ENCODE results near the gene MBOAT1.

MBOAT1 gene

GRCh38 chr6:20234136-20234535, 21.9 kb upstream of the MBOAT1 start:
- no peak for DNase-seq (ENCODE audit: low spot score)

GRCh38 chr6:20233007-20233730, 20.9 kb upstream of the MBOAT1 start:
- DNase-seq (ENCODE audit: low spot score) = no peak

DNA sequence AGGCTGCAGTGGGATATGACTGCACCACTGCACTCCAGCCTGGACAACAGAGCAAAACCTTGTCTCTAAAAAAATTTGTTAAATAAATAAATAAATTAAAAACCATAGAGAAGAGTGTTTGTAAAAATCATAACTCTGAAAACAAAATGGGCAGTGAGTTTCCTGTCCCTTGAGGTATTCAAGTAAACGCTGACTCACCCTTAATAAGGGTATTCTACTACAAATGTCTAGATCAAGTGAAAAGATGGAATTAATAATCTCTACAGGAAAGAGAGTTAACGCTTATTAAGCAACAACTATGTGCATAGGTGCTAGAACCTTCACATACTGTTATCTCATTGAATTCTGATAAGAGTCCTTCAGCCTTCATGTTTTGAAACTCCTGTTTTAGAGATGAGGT, 19.9 kb upstream of the MBOAT1 start:
- DNase-seq (ENCODE audit: low spot score) = no peak

GRCh38 chr6:20230401-20231119, 18.3 kb upstream of the MBOAT1 start:
- no peak for DNase-seq (ENCODE audit: low spot score)

DNA sequence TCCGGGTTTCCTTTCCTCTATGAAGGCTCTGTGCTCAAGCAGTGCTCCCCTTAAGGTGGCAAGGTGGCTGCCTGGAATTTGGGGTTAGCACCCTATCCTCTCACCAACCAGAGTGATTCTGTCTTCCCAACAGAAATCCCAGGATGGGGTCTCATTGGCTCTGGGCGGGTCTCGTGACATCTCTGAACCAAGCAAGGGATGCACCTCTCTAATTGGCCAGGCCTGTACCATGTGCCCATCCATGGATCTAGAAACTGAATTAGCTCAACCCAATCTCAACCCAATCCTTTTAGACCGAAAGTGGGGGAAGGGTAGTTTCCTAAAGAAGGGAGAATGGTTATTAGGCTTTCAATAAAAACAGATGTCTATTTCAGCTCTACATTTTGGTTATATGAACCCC, 17.6 kb upstream of the MBOAT1 start:
- DNase-seq (ENCODE audit: low spot score) = no peak

DNA sequence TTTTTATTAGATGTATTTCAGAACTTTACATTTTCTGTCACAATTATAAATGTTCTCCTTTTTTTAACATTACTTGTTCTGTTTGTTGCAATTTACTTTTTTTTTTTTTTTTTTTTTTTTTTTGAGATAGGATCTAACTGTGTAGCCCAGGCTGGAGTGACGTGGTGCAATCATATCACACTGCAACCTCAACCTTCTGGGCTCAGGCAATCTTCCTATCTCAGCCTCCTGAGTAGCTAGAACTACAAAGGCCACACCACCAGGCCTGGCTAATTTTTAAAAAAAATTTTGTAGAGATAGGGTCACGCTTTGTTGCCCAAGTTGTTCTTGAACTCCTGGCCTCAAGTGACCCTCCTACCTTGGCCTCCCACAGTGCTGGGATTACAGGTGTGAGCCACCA, 15.1 kb upstream of the MBOAT1 start:
- DNase-seq (ENCODE audit: low spot score) = no peak

- DNase-seq (ENCODE audit: low spot score) = no peak
Measured at GRCh38 chr6:20223141-20223540, 10.9 kb upstream of the MBOAT1 start.

DNA sequence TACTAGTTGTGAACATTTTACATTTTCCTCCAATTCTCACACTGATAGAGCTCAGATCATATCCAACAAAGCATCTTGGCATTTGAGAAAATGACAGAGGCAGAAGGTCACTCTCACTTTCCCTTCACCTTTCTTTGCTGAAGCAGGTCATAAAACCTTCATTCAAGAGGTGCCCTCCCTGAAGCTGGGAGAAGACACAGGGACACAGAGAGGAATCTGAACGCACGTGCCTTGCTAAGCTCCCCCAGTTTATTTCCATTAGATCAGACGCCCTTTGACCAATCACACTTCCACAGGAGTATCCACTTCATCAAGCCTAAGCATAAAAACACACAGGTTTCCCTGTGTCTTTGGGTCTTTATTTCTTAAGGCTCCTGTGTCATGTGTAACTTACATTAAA, 9.2 kb upstream of the MBOAT1 start:
- DNase-seq (ENCODE audit: low spot score) = no peak

DNA sequence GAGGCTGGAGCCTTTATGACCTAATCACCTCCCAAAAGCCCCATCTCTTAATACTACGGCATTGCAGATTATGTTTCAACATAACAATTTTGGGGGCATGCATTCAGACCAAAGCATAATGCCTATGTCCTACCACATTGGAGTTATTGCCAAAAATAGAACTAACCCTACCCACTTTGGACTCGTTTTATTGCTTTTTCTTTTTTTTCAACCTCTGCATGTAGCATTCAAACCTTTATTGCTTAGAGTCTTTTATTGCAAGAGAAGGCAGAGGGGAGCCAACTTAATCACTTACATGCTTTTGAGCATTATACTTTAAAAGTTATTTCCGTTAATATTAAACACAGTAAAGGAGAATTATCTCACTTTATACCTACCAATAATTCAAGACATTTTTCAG, 8.1 kb upstream of the MBOAT1 start:
- no peak for DNase-seq (ENCODE audit: low spot score)

- DNase-seq (ENCODE audit: low spot score) = no peak
Measured at GRCh38 chr6:20217891-20218290, 5.6 kb upstream of the MBOAT1 start.

- no peak for DNase-seq (ENCODE audit: low spot score)
Measured at GRCh38 chr6:20217324-20217855, 5.1 kb upstream of the MBOAT1 start.

DNA sequence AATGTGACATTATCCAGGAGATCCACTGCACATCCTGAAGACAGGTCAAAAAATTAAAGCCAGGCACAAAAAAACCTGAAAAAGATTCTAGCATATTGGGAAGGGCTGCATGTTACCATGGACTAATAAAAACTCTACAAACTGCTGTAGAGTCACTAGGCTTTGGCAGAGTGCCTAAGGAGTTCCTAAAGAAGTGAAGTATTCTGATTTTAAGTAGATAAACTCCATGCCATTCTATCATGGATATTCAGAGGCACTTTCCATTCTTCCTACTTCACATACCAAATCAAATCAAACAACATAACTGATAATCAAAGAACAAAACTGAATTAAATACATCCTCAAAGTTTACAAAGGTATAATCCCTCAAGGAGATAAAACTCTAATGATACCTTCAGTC, 3.0 kb upstream of the MBOAT1 start:
- no peak for DNase-seq (ENCODE audit: low spot score)

- DNase-seq (ENCODE audit: low spot score) = no peak
Measured at GRCh38 chr6:20213271-20213798, 1.1 kb upstream of the MBOAT1 start.

DNA sequence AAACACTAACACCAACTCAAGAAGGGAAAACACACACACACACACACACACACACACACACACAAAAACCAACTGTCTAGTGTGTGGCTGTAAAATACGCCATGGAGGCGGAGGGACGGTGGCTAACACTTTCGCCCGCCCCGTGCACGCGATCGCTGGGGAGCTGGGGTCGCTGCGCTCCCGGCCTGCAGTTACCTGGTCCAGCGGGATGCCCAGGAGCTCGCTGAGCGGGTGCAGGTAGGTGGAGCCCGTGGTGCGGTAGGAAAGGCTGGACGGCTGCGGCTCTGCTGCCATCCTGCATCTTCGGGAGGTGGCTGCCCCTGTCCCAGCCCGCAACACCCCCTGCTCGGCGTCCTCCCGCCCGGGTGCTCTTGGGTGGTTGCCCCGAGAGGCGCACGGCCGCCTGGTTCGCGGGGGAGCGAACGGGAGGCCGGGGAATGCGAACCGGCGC, 303 bp downstream of the MBOAT1 start:
- DNase-seq (ENCODE audit: low spot score) = no peak

DNA sequence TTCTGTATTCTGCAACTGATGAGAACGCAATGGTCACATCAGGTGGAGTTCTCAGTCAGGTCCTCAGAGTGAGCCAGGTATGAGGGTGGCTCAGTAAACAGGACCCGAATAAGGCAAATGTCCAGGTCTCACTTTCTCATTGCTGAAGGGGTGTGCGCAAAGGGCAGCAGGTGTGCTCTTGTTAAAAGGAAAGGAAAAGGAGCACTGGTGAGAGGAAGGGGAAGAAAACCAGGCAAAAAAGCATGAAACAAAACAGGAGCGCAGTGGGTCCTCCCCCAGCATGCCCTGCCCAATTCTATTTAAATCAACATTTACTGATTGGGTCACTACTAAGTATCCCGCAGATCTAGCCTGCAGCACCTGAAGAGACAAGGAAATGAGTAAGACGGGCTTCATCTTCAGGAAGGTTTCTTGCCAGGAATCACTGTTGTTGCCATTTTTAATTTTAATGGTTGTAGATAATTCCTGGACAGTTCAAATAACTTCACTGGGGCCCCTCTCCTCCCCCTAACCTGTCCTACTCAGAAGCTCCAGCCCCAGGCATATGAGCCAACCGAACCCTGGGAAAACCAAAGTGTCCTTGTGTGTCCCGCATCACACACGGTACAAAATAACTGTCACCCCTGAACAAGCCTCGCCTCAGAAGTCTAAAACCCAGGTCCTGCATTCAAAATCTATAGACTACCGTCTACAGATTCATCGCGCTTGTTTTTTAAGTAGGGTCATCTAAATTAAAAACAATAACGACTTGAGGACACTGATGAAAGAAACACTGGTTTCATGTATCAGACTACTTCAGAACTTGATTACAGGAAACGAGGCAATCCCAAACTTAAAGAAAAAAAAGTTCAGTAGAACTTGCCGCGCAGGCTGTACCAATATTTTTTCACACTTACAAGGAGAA, 980 bp downstream of the MBOAT1 start:
- DNase-seq (ENCODE audit: low spot score) = no peak

DNA sequence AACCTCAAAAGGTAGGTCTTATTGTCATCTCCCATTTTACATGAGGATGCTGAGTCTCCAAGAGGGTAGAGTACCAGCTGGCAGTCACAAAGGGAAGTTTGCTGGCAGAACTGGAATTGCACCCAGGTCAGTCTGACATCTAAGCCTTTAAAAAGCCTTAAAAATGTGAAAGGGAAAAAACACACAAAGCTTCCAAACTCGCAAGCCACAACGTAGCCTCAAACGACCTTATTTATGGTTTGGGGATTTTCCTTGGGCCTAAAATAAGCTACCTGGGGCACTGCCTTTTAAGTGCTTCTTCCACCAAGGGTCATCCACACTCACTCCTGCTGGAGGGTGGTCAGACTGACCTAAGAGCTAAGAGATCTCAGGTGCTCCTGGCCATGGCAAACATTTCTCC, 2.1 kb downstream of the MBOAT1 start:
- DNase-seq (ENCODE audit: low spot score) = no peak

DNA sequence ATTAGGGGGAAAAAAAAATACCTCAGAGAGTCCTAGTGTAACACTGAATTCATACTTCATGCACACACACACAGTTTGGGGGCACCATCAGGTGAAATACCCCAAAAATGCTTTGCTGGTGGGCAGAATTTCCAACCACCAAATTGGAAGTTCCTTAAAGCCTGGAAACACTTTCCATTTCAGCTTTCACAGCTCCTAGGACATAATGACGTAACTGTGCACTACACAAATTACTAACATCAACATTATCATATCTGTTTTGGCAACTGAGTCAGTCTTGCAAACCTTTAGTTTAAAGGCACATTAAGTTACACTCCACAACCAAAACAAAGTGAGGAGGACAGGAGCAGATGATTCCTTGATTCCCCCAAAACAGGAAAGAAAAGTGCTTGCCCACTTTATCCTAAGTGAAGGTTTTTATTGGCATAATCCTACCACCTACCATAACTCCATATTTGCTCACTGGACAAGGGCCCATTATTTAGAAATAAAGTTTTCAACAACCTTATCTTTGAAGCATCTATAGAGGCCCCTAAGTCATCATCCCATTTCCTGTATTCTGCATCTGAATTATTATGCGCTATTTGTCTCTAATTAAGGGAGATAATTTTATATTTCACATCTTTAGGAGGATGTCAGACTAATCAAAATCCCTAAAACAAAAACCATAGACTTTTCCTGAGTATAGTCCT, 3.4 kb downstream of the MBOAT1 start:
- DNase-seq (ENCODE audit: low spot score) = no peak

DNA sequence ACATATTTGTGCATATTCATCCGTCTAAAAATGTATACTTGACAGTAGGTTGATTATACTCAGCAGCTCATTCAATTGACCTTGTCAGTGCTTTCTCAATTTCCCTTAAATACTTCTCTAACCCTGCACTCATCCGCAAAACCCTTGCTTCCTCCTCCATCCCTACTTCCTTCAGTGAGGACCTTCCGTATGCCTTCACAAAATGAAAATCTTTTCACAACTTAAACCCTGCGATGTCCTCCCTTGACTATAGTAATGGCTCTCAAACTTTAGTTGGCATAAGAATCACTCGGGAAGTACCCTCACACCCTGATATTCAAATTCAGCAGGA, 5.2 kb downstream of the MBOAT1 start:
- DNase-seq (ENCODE audit: low spot score) = no peak

- no peak for DNase-seq (ENCODE audit: low spot score)
Measured at GRCh38 chr6:20205722-20206161, 6.5 kb downstream of the MBOAT1 start.

GRCh38 chr6:20204512-20204894, 7.8 kb downstream of the MBOAT1 start:
- no peak for DNase-seq (ENCODE audit: low spot score)
